ENCODE measurements around the gene TPCN2. TPM values are rescaled to one million over a fixed set of nuclear protein-coding genes. Genes with fewer than 3 reads are reported as not detected.

The TPCN2 gene
- total and polyA plus RNA-seq, 2 of the 8 experiments (the other 6 are each of a cell fraction or from before 2014, with no cell fraction given), result 9.7 to 18.6 TPM

DNA sequence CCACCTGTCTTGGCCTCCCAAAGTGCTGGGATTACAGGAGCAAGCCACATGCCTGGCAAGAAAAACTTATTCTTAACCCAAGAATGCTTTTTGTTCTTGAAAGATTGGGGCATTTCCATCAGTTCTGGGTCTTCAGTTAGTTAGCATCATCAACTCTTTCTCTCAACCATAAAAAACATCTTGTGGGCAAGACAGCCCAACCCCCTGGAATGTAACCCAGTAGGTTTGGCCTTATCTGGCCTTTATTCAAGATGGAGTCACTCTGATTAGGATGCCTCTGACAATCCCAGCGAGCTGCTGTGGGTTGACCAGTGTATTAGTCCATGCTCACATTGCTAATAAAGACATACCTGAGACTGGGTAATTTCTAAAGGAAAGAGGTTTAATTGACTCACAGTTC, 9.2 kb upstream of the TPCN2 start:
- H4K8ac ChIP-seq (ENCODE audit: extremely low read depth, insufficient read depth, low read length), result no peak overlapping the region
- POLR2A ChIA-PET (ENCODE audit: partially characterized antibody), result interaction anchor here (0.6 kb wide), 1 partner anchor 786 kb away, joined by 3 read pairs; no protein-coding TSS in a partner anchor
- peaks cover 0 to 14% (median 5%) of the 10 kb centered on the region in 4 experiments; a peak in 5 of 7 replicates for H3K4me1 ChIP-seq (replicated peaks in 1 of 4; ENCODE audit: control insufficient read depth in 3 of 4, insufficient read depth in 4 of 4, low read length in 3 of 4)
- H3K4me2 ChIP-seq (ENCODE audit: insufficient read depth in 1 of 2, low read depth in 2 of 2, low read length in 2 of 2), result no peak overlapping the region
- no peak overlapping the region for H3K14ac ChIP-seq (ENCODE audit: insufficient read length)
- 88% methylated on average over 1 of the region's 1 CpG; no CpG with 5 or more reads in 1 of the 2 experiments for WGBS, 2 experiments (ENCODE audit: extremely low coverage in 1 of 2, insufficient coverage in 1 of 2, insufficient read length in 1 of 2, insufficient replicate concordance in 2 of 2, low coverage in 1 of 2, low lambda C conversion rate in 2 of 2, missing lambda C conversion rate in 1 of 2)
- no peak overlapping the region for H2AFZ ChIP-seq (ENCODE audit: low read length)
- H3K27ac ChIP-seq (ENCODE audit: low read depth, low read length), result no peak overlapping the region
- no peaks in the 10 kb centered on the region for H3K36me3 ChIP-seq (ENCODE audit: control insufficient read depth in 2 of 4, insufficient read depth in 4 of 4, low read length in 3 of 4)
- H3K56ac ChIP-seq (replicated peaks; ENCODE audit: insufficient read length, low read depth, low read length), result no peak overlapping the region
- H3K4me3 ChIP-seq (ENCODE audit: extremely low read depth in 1 of 4, insufficient read depth in 2 of 4, low read depth in 3 of 4, low read length in 4 of 4), result no peak overlapping the region
- no peak overlapping the region for H2AK5ac ChIP-seq (ENCODE audit: low read depth, low read length)
- no peak overlapping the region for H3K4ac ChIP-seq (replicated peaks; ENCODE audit: insufficient read length, low read depth, low read length)
- no peak overlapping the region for H3K9ac ChIP-seq (replicated peaks in 1 of 4; ENCODE audit: extremely low read depth in 1 of 4, low read depth in 3 of 4, low read length in 3 of 4)
- no peaks in the 10 kb centered on the region for H3K23me2 ChIP-seq (ENCODE audit: low read depth, low read length)
- no peaks in the 10 kb centered on the region for H4K20me1 ChIP-seq (replicated peaks in 1 of 2; ENCODE audit: control insufficient read depth in 1 of 2, insufficient read depth in 2 of 2, low read length in 2 of 2)
- H2BK20ac ChIP-seq (ENCODE audit: low read length), result no peak overlapping the region
- no peak overlapping the region for H2BK120ac ChIP-seq (replicated peaks; ENCODE audit: low read depth, low read length)
- no peak overlapping the region for H3K18ac ChIP-seq (ENCODE audit: extremely low read depth, low read length)
- no peak for FAIRE-seq
- H3K23ac ChIP-seq (ENCODE audit: insufficient read length), result no peak overlapping the region
- H4K5ac ChIP-seq (ENCODE audit: insufficient read length, low read depth, low read length), result no peak overlapping the region
- H2BK15ac ChIP-seq (ENCODE audit: low read length), result no peak overlapping the region
- no peaks in the 10 kb centered on the region for H3K9me3 ChIP-seq (ENCODE audit: insufficient read depth in 2 of 2, low read depth in 1 of 2, low read length in 1 of 2)
- no peak overlapping the region for H2BK5ac ChIP-seq (ENCODE audit: low read depth, low read length)
- H4K91ac ChIP-seq (replicated peaks; ENCODE audit: insufficient read length, low read length), result no peak overlapping the region
- H3K79me1 ChIP-seq (ENCODE audit: low read depth, low read length), result no peaks in the 10 kb centered on the region
- CTCF ChIA-PET (ENCODE audit: partially characterized antibody), result interaction anchor here (1.1 to 1.7 kb wide), 3 partner anchors 12 to 84 kb away, joined by 3 to 5 read pairs (median 4); no protein-coding TSS in a partner anchor
- no peak for DNase-seq (ENCODE audit: low read depth in 1 of 2, low spot score in 2 of 2)
- no peaks in the 10 kb centered on the region for H3K79me2 ChIP-seq (ENCODE audit: control insufficient read depth in 1 of 2, insufficient read depth in 2 of 2, low read length in 2 of 2)
- H2BK12ac ChIP-seq (ENCODE audit: low read depth, low read length), result no peak overlapping the region
- H3K27me3 ChIP-seq (replicated peaks in 1 of 4; ENCODE audit: control insufficient read depth in 3 of 4, extremely low read depth in 1 of 4, insufficient read depth in 3 of 4, low read length in 3 of 4), result peaks cover 0 to 3% (median 0%) of the 10 kb centered on the region in 4 experiments; a peak in 1 of 7 replicates
- TF ChIP-seq CREB1 (IDR thresholded peaks at IDR 0.05), result no peak
- TF ChIP-seq BCL11A (IDR thresholded peaks at IDR 0.05; ENCODE audit: low read depth in 2 of 2, low read length in 2 of 2), result no peak
- TF ChIP-seq, protein P1, sequence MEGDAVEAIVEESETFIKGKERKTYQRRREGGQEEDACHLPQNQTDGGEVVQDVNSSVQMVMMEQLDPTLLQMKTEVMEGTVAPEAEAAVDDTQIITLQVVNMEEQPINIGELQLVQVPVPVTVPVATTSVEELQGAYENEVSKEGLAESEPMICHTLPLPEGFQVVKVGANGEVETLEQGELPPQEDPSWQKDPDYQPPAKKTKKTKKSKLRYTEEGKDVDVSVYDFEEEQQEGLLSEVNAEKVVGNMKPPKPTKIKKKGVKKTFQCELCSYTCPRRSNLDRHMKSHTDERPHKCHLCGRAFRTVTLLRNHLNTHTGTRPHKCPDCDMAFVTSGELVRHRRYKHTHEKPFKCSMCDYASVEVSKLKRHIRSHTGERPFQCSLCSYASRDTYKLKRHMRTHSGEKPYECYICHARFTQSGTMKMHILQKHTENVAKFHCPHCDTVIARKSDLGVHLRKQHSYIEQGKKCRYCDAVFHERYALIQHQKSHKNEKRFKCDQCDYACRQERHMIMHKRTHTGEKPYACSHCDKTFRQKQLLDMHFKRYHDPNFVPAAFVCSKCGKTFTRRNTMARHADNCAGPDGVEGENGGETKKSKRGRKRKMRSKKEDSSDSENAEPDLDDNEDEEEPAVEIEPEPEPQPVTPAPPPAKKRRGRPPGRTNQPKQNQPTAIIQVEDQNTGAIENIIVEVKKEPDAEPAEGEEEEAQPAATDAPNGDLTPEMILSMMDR (IDR thresholded peaks at IDR 0.05; ENCODE audit: control extremely low read depth in 1 of 3, insufficient read depth in 1 of 3, low read depth in 1 of 3, low read length in 3 of 3), result no peak
- TF ChIP-seq PHF8 (conservative IDR thresholded peaks at IDR 0.05; ENCODE audit: low read depth, low read length), result no peak
- TF ChIP-seq, protein P2, sequence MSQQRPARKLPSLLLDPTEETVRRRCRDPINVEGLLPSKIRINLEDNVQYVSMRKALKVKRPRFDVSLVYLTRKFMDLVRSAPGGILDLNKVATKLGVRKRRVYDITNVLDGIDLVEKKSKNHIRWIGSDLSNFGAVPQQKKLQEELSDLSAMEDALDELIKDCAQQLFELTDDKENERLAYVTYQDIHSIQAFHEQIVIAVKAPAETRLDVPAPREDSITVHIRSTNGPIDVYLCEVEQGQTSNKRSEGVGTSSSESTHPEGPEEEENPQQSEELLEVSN (IDR thresholded peaks at IDR 0.05), result no peak
- TF ChIP-seq JUND (IDR thresholded peaks at IDR 0.05; ENCODE audit: low read length), result no peak
